ENCODE data around the gene GATAD2B.

GATAD2B gene

DNA sequence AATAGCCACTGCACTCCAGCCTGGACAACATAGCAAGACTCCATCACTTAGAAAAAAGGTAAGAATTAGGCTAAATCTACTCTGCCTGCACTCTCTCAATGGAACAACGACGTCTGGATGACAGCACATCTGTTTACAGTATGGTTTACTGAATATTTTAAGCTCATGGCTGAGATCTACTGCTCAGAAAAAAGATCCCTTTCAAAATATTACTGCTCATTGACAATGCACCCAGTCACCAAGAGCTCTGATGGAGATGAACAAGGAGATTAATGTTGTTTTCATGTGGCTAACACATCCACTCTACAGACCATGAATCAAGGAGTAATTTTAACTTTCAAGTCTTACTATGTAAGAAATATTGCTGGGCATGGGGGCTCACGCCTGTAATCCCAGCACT, 89.6 kb downstream of the GATAD2B start:
- TF ChIP-seq, protein P1, sequence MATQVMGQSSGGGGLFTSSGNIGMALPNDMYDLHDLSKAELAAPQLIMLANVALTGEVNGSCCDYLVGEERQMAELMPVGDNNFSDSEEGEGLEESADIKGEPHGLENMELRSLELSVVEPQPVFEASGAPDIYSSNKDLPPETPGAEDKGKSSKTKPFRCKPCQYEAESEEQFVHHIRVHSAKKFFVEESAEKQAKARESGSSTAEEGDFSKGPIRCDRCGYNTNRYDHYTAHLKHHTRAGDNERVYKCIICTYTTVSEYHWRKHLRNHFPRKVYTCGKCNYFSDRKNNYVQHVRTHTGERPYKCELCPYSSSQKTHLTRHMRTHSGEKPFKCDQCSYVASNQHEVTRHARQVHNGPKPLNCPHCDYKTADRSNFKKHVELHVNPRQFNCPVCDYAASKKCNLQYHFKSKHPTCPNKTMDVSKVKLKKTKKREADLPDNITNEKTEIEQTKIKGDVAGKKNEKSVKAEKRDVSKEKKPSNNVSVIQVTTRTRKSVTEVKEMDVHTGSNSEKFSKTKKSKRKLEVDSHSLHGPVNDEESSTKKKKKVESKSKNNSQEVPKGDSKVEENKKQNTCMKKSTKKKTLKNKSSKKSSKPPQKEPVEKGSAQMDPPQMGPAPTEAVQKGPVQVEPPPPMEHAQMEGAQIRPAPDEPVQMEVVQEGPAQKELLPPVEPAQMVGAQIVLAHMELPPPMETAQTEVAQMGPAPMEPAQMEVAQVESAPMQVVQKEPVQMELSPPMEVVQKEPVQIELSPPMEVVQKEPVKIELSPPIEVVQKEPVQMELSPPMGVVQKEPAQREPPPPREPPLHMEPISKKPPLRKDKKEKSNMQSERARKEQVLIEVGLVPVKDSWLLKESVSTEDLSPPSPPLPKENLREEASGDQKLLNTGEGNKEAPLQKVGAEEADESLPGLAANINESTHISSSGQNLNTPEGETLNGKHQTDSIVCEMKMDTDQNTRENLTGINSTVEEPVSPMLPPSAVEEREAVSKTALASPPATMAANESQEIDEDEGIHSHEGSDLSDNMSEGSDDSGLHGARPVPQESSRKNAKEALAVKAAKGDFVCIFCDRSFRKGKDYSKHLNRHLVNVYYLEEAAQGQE (IDR thresholded peaks at IDR 0.05; ENCODE audit: insufficient read depth in 1 of 2, low read depth in 2 of 2, low read length in 2 of 2): no peak
- no peak for TF ChIP-seq TAF1 (IDR thresholded peaks at IDR 0.05; ENCODE audit: borderline replicate concordance, insufficient read depth, low read length)

DNA sequence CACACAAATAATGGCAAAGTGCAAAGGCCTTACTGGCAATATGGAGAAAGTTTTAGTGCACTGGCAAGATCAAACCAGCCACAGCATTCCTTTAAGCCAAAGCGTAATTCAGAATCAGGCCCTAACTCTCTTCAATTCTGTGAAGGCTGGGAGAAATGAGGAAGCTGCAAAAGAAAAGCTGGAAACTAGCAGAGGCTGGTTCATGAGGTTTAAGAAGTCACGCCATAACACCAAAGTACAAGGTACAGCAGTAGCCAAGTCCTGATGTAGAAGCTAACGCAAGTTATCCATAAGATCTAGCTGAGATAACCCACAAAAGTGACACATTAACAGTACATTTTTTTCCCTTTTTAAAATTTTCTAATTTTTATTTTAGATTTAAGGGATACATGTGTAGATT, 90.5 kb downstream of the GATAD2B start:
- no peak for TF ChIP-seq FOXP2 (optimal IDR thresholded peaks at IDR 0.05; ENCODE audit: borderline replicate concordance, extremely low read depth, extremely low read length, insufficient read depth)
- TF ChIP-seq TAF1 (IDR thresholded peaks at IDR 0.05; ENCODE audit: borderline replicate concordance, insufficient read depth, low read length): no peak
- no peak for TF ChIP-seq POLR2AphosphoS5 (IDR thresholded peaks at IDR 0.05; ENCODE audit: low read depth, low read length)
- TF ChIP-seq, protein P1 (IDR thresholded peaks at IDR 0.05; ENCODE audit: insufficient read depth in 1 of 2, low read depth in 2 of 2, low read length in 2 of 2): no peak
- no peak for TF ChIP-seq SIN3A (IDR thresholded peaks at IDR 0.05; ENCODE audit: borderline replicate concordance, insufficient read depth, low read length)

DNA sequence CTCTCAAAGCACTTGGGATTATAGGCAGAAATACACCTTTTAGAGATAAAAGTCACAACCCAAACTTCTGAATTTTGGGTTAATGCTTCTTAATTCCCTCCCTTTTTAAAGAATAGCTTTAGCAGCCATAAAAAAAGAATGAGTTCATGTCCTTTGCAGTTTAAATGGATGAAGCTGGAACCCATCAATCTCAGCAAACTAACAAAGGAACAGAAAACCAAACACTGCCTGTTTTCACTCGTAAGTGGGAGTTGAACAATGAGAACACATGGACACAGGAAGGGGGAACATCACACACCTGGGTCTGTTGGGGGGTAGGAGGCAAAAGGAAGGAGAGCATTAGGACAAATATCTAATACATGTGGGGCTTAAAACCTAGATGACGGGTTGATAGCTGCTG, 91.7 kb downstream of the GATAD2B start:
- TF ChIP-seq POLR2AphosphoS5 (IDR thresholded peaks at IDR 0.05; ENCODE audit: low read depth, low read length) (no peak), TAF1 (IDR thresholded peaks at IDR 0.05; ENCODE audit: borderline replicate concordance, insufficient read depth, low read length) (no peak), FOXP2 (optimal IDR thresholded peaks at IDR 0.05; ENCODE audit: borderline replicate concordance, extremely low read depth, extremely low read length, insufficient read depth) (no peak), SIN3A (IDR thresholded peaks at IDR 0.05; ENCODE audit: borderline replicate concordance, insufficient read depth, low read length) (no peak)
- TF ChIP-seq, protein P1 (IDR thresholded peaks at IDR 0.05; ENCODE audit: insufficient read depth in 1 of 2, low read depth in 2 of 2, low read length in 2 of 2): no peak

DNA sequence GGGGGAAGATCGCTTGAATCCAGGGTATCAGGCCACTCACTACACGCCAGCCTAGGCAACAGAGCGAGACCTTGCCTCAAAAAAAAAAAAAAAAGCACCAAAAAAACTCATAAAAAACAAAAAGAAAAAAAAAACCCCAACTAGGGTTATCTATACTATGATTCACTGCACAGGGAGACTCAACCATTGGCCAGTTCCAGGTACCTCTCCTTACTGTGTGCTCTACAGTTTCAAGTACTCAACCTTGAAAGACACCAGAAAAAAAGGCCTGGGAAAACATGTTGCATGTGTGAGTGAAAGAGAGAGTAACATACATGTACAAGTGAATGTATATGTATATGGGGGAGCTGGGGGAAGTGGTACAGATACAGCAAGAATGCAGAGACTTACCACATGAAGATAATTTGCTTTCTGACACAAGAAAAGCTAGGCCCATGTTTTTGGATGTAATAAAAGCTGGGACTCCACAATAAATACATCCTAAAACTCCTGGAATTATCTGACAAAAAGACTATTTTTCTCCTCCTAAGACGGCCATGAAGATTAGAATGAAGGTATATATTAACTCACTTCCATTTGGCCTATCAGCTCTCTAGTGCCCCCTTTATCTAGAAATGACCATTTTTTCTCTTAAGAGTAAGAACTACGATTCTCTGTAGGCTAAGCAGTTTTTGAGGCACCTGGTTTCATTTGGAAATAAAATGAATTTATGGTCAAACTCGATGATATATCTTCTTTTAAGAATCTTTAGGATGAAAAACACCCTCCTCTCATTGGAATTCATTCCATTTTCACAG, 95.4 kb downstream of the GATAD2B start:
- TF ChIP-seq, protein P1 (IDR thresholded peaks at IDR 0.05; ENCODE audit: insufficient read depth in 1 of 2, low read depth in 2 of 2, low read length in 2 of 2): no peak
- TF ChIP-seq TAF1 (IDR thresholded peaks at IDR 0.05; ENCODE audit: borderline replicate concordance, insufficient read depth, low read length) (no peak), SIN3A (IDR thresholded peaks at IDR 0.05; ENCODE audit: borderline replicate concordance, insufficient read depth, low read length) (no peak), FOXP2 (optimal IDR thresholded peaks at IDR 0.05; ENCODE audit: borderline replicate concordance, extremely low read depth, extremely low read length, insufficient read depth) (no peak), POLR2AphosphoS5 (IDR thresholded peaks at IDR 0.05; ENCODE audit: low read depth, low read length) (no peak)

Data from PFSK-1 (cell line).